MM.1S (cell line): ENCODE measurements around the gene GFI1B.

Source experiments
- EZH2phosphoT487 ChIP-seq: fragments of 300-600 bp; sonication (generic); IDR thresholded peaks from 2 replicates; pipeline ENCODE4 v1.6.1; 2018; ENCODE audit warnings: antibody characterized with exemption, low read length
- TF ChIP-seq, protein P1 (sequence below): fragments of 300-600 bp; sonication (generic); IDR thresholded peaks from 2 replicates; pipeline ENCODE4 v1.5.1; 2016; ENCODE audit warnings: antibody characterized with exemption, low read length, mixed read lengths

DNA sequence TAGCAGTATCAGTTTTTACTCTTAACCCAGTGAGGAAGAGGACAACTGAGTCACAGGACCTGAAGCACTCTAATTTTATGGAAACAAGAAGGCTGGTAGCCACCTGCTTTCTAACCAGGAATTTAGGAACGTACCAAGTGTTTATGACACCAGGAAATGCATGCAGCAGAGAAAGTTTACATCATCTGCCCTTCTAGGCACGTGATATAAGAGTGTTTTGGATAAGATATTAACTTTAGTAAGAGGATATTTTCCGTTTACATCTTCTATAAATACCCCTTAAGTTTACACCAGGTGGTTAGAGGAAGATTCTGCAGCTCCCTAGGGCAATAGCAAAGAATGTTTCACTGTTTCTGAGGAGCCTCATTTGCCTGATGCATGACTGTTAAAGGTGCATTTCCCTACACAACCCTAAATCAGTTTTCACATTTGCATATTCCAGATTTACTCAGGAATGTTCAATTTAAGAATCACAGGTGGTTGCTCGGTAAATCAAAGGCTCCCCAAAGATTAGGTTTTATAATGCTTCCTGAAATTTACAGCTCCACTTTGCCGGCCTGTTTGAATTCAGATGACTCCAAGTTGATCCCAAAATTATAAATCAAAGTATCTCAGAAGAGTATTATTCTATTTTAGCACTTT lies 35.8 kb upstream of the GFI1B start:
- TF ChIP-seq EZH2phosphoT487, result no peak
- TF ChIP-seq, protein P1, sequence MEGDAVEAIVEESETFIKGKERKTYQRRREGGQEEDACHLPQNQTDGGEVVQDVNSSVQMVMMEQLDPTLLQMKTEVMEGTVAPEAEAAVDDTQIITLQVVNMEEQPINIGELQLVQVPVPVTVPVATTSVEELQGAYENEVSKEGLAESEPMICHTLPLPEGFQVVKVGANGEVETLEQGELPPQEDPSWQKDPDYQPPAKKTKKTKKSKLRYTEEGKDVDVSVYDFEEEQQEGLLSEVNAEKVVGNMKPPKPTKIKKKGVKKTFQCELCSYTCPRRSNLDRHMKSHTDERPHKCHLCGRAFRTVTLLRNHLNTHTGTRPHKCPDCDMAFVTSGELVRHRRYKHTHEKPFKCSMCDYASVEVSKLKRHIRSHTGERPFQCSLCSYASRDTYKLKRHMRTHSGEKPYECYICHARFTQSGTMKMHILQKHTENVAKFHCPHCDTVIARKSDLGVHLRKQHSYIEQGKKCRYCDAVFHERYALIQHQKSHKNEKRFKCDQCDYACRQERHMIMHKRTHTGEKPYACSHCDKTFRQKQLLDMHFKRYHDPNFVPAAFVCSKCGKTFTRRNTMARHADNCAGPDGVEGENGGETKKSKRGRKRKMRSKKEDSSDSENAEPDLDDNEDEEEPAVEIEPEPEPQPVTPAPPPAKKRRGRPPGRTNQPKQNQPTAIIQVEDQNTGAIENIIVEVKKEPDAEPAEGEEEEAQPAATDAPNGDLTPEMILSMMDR, result no peak
